ENCODE data around the gene FRZB. TPM values are rescaled to one million over a fixed set of nuclear protein-coding genes. Genes with fewer than 3 reads are reported as not detected.

The FRZB gene
- total RNA-seq, 1 donor from 2014 or later = 42.5 TPM

- Histone ChIP-seq H3K27me3 (no peaks in the 10 kb centered on the region), H3K36me3 (no peaks in the 10 kb centered on the region), H3K9me3 (no peaks in the 10 kb centered on the region), H3K4me3 (no peak overlapping the region), H3K27ac (no peak overlapping the region), H3K4me1 (peaks cover 2 to 5% of the 10 kb centered on the region in 2 donors)
- no peak for DNase-seq (ENCODE audit: low spot score in 2 of 2)
- TF ChIP-seq CTCF (IDR thresholded peaks at IDR 0.05) = no peak
- intact Hi-C loops (cut with DNase I) = no loop called here
Measured at GRCh38 chr2:182821182-182821581, 45.3 kb downstream of the FRZB start.

- H3K27me3 ChIP-seq = no peaks in the 10 kb centered on the region
- no peak for DNase-seq (ENCODE audit: low spot score in 2 of 2)
- H3K4me3 ChIP-seq = no peak overlapping the region
- intact Hi-C loops (cut with DNase I) = no loop called here
- no peaks in the 10 kb centered on the region for H3K36me3 ChIP-seq
- TF ChIP-seq CTCF (IDR thresholded peaks at IDR 0.05) = no peak
- peaks cover 2 to 5% of the 10 kb centered on the region in 2 donors for H3K4me1 ChIP-seq
- H3K27ac ChIP-seq = no peak overlapping the region
- H3K9me3 ChIP-seq = no peaks in the 10 kb centered on the region
Measured at GRCh38 chr2:182819412-182819811, 47.0 kb downstream of the FRZB start.

- Histone ChIP-seq H3K4me3 (no peak overlapping the region), H3K27ac (no peak overlapping the region), H3K36me3 (no peaks in the 10 kb centered on the region), H3K9me3 (no peaks in the 10 kb centered on the region), H3K4me1 (peaks cover 2 to 5% of the 10 kb centered on the region in 2 donors), H3K27me3 (no peaks in the 10 kb centered on the region)
- intact Hi-C loops (cut with DNase I) = no loop called here
- TF ChIP-seq CTCF (IDR thresholded peaks at IDR 0.05) = no peak
- DNase-seq (ENCODE audit: low spot score in 2 of 2) = no peak
Measured at GRCh38 chr2:182818925-182819324, 47.5 kb downstream of the FRZB start.

- no peak overlapping the region for H3K27ac ChIP-seq
- TF ChIP-seq CTCF (IDR thresholded peaks at IDR 0.05) = no peak
- no peak overlapping the region for H3K4me3 ChIP-seq
- no peaks in the 10 kb centered on the region for H3K27me3 ChIP-seq
- intact Hi-C loops (cut with DNase I) = no loop called here
- DNase-seq (ENCODE audit: low spot score in 2 of 2) = no peak
- no peaks in the 10 kb centered on the region for H3K36me3 ChIP-seq
- H3K9me3 ChIP-seq = no peaks in the 10 kb centered on the region
- H3K4me1 ChIP-seq = peaks cover 2 to 5% of the 10 kb centered on the region in 2 donors
Measured at GRCh38 chr2:182818501-182818900, 47.9 kb downstream of the FRZB start.

GRCh38 chr2:182817558-182817957 lies 48.9 kb downstream of the FRZB start:
- intact Hi-C loops (cut with DNase I) = no loop called here
- H3K9me3 ChIP-seq = no peaks in the 10 kb centered on the region
- H3K4me3 ChIP-seq = no peak overlapping the region
- H3K4me1 ChIP-seq = peaks cover 2 to 5% of the 10 kb centered on the region in 2 donors
- no peak for DNase-seq (ENCODE audit: low spot score in 2 of 2)
- no peaks in the 10 kb centered on the region for H3K27me3 ChIP-seq
- no peak overlapping the region for H3K27ac ChIP-seq
- no peaks in the 10 kb centered on the region for H3K36me3 ChIP-seq
- no peak for TF ChIP-seq CTCF (IDR thresholded peaks at IDR 0.05)

- intact Hi-C loops (cut with DNase I) = no loop called here
Measured at GRCh38 chr2:182816866-182817265, 49.6 kb downstream of the FRZB start.

More at GRCh38 chr2:182816866-182817265, 49.6 kb downstream of the FRZB start:
- Histone ChIP-seq H3K36me3 (no peaks in the 10 kb centered on the region), H3K27me3 (no peaks in the 10 kb centered on the region), H3K27ac (no peak overlapping the region), H3K4me1 (peaks cover 2 to 5% of the 10 kb centered on the region in 2 donors), H3K4me3 (no peak overlapping the region), H3K9me3 (no peaks in the 10 kb centered on the region)
- no peak for DNase-seq (ENCODE audit: low spot score in 2 of 2)
- no peak for TF ChIP-seq CTCF (IDR thresholded peaks at IDR 0.05)

Measured in ascending aorta (tissue), 2 donors.